Prostate gland (tissue), 2 donors: Measurements from ENCODE around the gene KRT77.

Source experiments
- CTCF ChIP-seq, 4 experiments: fragments of 200-600 bp in 2 of 4; fragments of 450-650 bp in 2 of 4; sonication (generic) in 2 of 4; IDR thresholded peaks; 1 replicate in 3 of 4; 2 replicates in 1 of 4; pipeline ENCODE4 v1.5.1; 2016 to 2019; ENCODE audit warnings: antibody characterized with exemption in 4 of 4, mild to moderate bottlenecking in 2 of 4, moderate library complexity in 2 of 4
- POLR2A ChIP-seq: fragments of 450-650 bp; IDR thresholded peaks from one replicate; pipeline ENCODE4 v1.6.1; 2016; ENCODE audit warnings: antibody characterized with exemption, mild to moderate bottlenecking
- POLR2AphosphoS5 ChIP-seq: sonication (generic); formaldehyde crosslinking; IDR thresholded peaks from one replicate; pipeline ENCODE4 v1.6.1; 2017; ENCODE audit warnings: antibody characterized with exemption

DNA sequence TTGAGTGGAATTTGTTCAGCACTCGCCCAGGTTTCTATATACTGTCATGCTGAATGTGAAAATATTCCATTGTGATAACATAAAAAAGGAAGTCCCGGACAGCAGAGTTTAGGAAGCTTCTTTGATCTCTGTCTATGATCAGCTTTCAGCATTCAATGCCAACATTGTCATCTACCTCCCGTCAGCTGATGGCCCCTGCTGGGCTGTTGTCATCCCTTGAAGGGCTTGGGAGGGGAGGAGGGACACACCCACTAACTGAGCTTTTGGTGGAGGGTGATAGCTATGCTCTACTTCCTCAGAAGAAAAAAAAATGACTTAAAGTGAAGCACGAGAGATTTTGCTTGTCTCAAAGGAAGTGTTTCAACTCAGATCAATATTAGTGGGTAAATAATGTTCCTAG is 4.7 kb upstream of the KRT77 start:
- TF ChIP-seq CTCF (IDR thresholded peaks at IDR 0.05) (no peak), POLR2A (no peak), POLR2AphosphoS5 (no peak)
